ENCODE measurements around the gene KEAP1.
"Not testable (repeated sequence)": the region's sequence is repeated elsewhere in the genome, so short reads cannot be mapped to it uniquely, and the experiment has no call there.

KEAP1 gene

GRCh38 chr19:10546817-10547216, 43.7 kb upstream of the KEAP1 start:
- no peak for TF ChIP-seq CTCF (IDR thresholded peaks at IDR 0.05; ENCODE audit: low read depth, low read length)
- no peak for DNase-seq (ENCODE audit: low read depth in 2 of 2)
- H3K4me3 ChIP-seq (replicated peaks in 1 of 2; ENCODE audit: low read depth in 2 of 2, low read length in 2 of 2), result no peak overlapping the region

- peak overlapping the region; percentile 84 to 86 for H3K4me3 ChIP-seq (replicated peaks in 1 of 2; ENCODE audit: low read depth in 2 of 2, low read length in 2 of 2)
- DNase-seq (ENCODE audit: low read depth in 2 of 2), result no peak
- TF ChIP-seq CTCF (IDR thresholded peaks at IDR 0.05; ENCODE audit: low read depth, low read length), result no peak
These were observed 41.6 kb upstream of the KEAP1 start for GRCh38 chr19:10544753-10545251.

GRCh38 chr19:10544242-10544752, 41.1 kb upstream of the KEAP1 start:
- DNase-seq (ENCODE audit: low read depth in 2 of 2), result no peak
- peak overlapping the region; percentile 84 to 86 for H3K4me3 ChIP-seq (replicated peaks in 1 of 2; ENCODE audit: low read depth in 2 of 2, low read length in 2 of 2)
- no peak for TF ChIP-seq CTCF (IDR thresholded peaks at IDR 0.05; ENCODE audit: low read depth, low read length)

- TF ChIP-seq CTCF (IDR thresholded peaks at IDR 0.05; ENCODE audit: low read depth, low read length), result no peak
- peak; percentile 63 to 74 for DNase-seq (ENCODE audit: low read depth in 2 of 2)
- H3K4me3 ChIP-seq (replicated peaks in 1 of 2; ENCODE audit: low read depth in 2 of 2, low read length in 2 of 2), result peak within 1 kb of the TSS; percentile 84 to 86
These were observed 40.5 kb upstream of the KEAP1 start, which contains the start of gene ATG4D for GRCh38 chr19:10543420-10544241. Gene ATG4D (plus strand): TSS chr19:10543904. CDS start chr19:10544091, 187 bp downstream.

- peak overlapping the region in 1 of 2 donors; percentile 86 for H3K4me3 ChIP-seq (replicated peaks in 1 of 2; ENCODE audit: low read depth in 2 of 2, low read length in 2 of 2)
- no peak for TF ChIP-seq CTCF (IDR thresholded peaks at IDR 0.05; ENCODE audit: low read depth, low read length)
- no peak for DNase-seq (ENCODE audit: low read depth in 2 of 2)
These were observed 39.9 kb upstream of the KEAP1 start for GRCh38 chr19:10543059-10543419.

GRCh38 chr19:10539016-10539415, 35.9 kb upstream of the KEAP1 start:
- DNase-seq (ENCODE audit: low read depth in 2 of 2), result not testable (repeated sequence)

GRCh38 chr19:10538204-10538983, 35.2 kb upstream of the KEAP1 start:
- no peak for TF ChIP-seq CTCF (IDR thresholded peaks at IDR 0.05; ENCODE audit: low read depth, low read length)
- no peak overlapping the region for H3K4me3 ChIP-seq (replicated peaks in 1 of 2; ENCODE audit: low read depth in 2 of 2, low read length in 2 of 2)
- no peak for DNase-seq (ENCODE audit: low read depth in 2 of 2)

More at GRCh38 chr19:10539016-10539415, 35.9 kb upstream of the KEAP1 start:
- H3K4me3 ChIP-seq (replicated peaks in 1 of 2; ENCODE audit: low read depth in 2 of 2, low read length in 2 of 2), result not testable (repeated sequence)

All from cardiac fibroblast (primary cell).